B cell (primary cell): ENCODE data around the gene JPH2. TPM values are rescaled to one million over a fixed set of nuclear protein-coding genes. Genes with fewer than 3 reads are reported as not detected.

ENCODE experiments used
- ATAC-seq: fragments of 200-7000 bp; cut with Tn5 transposase; one replicate; pipeline ENCODE4 v1.10.0; 2021; ENCODE audit warnings: low read depth, mild to moderate bottlenecking, moderate number of reproducible peaks, moderate library complexity
- CTCF ChIA-PET: fragments of 350-600 bp; sonication (Branson Sonifier 250); formaldehyde crosslinking; loops from one replicate; lab custom pipeline; 2021; ENCODE audit warnings: antibody characterized with exemption, inconsistent platforms; lab: Charles Lee
- POLR2A ChIA-PET: fragments of 350-600 bp; sonication (Branson Sonifier 250); formaldehyde crosslinking; loops from one replicate; lab custom pipeline; 2021; ENCODE audit warnings: antibody characterized with exemption; lab: Charles Lee
- DNase-seq: peaks from one replicate; pipeline ENCODE4 v3.0.0; 2013
- H2AFZ ChIP-seq: 2 replicates; pipeline ENCODE4 v1.6.1; 2012; ENCODE audit warnings: mild to moderate bottlenecking, low read depth, low read length; ENCODE audit not compliant: insufficient read depth, poor library complexity, severe bottlenecking
- H3K27ac ChIP-seq, 2 donors: 1 replicate in 1 of 2; 2 replicates in 1 of 2; pipeline ENCODE4 v1.5.1; 2012 to 2013; ENCODE audit warnings: low read length in 2 of 2, mild to moderate bottlenecking in 2 of 2, moderate library complexity in 1 of 2
- H3K27me3 ChIP-seq, 4 experiments: fragments of 200-600 bp in 1 of 4; sonication (generic) in 1 of 4; replicated peaks in 1 of 4; 1 replicate in 2 of 4; 2 replicates in 2 of 4; pipeline versions ENCODE4 v1.6.1 to v1.7.0; 2013 to 2016; ENCODE audit warnings: low read length in 3 of 4, mild to moderate bottlenecking in 2 of 4, mixed read lengths in 1 of 4, moderate library complexity in 1 of 4; ENCODE audit not compliant: insufficient read depth in 4 of 4, control insufficient read depth in 3 of 4; ENCODE audit errors: control extremely low read depth in 1 of 4
- H3K36me3 ChIP-seq, 2 experiments: replicated peaks in 1 of 2; 1 replicate in 1 of 2; 2 replicates in 1 of 2; pipeline versions ENCODE4 v1.6.1 to v1.7.1; 2013; ENCODE audit warnings: low read length in 1 of 2; ENCODE audit not compliant: insufficient read depth in 2 of 2, control insufficient read depth in 1 of 2; ENCODE audit errors: control extremely low read depth in 1 of 2, extremely low read depth in 1 of 2
- H3K4me1 ChIP-seq, 2 donors: fragments of 200-600 bp in 1 of 2; sonication (generic) in 1 of 2; 1 replicate in 1 of 2; 2 replicates in 1 of 2; pipeline versions ENCODE4 v1.5.1 to v1.6.1; 2013 to 2017; ENCODE audit warnings: low read length in 2 of 2; ENCODE audit not compliant: control insufficient read depth in 2 of 2, insufficient read depth in 2 of 2
- H3K4me2 ChIP-seq: replicated peaks from 2 replicates; pipeline ENCODE3; 2012; ENCODE audit warnings: mild to moderate bottlenecking, low read depth, low read length; ENCODE audit not compliant: poor library complexity, severe bottlenecking
- H3K4me3 ChIP-seq, 5 experiments: fragments of 200-600 bp in 1 of 5; sonication (generic) in 1 of 5; 1 replicate in 3 of 5; 2 replicates in 2 of 5; pipeline versions ENCODE4 v1.5.1 to v1.7.0; 2011 to 2016; ENCODE audit warnings: low read length in 4 of 5, mild to moderate bottlenecking in 4 of 5, low read depth in 2 of 5, control low read depth in 1 of 5, moderate library complexity in 1 of 5; ENCODE audit not compliant: insufficient read depth in 1 of 5; ENCODE audit errors: control extremely low read depth in 1 of 5, extremely low read depth in 1 of 5
- H3K79me2 ChIP-seq: fragments of 200-600 bp; sonication (generic); one replicate; pipeline ENCODE4 v1.6.0; 2016; ENCODE audit warnings: low read length; ENCODE audit not compliant: control insufficient read depth, insufficient read depth
- H3K9ac ChIP-seq: fragments of 200-600 bp; sonication (generic); 2 replicates; pipeline ENCODE4 v1.6.1; 2017; ENCODE audit warnings: mild to moderate bottlenecking, low read length, moderate library complexity
- H3K9me3 ChIP-seq, 3 donors: one replicate each; pipeline versions ENCODE4 v1.6.1 to v1.7.1; 2013; ENCODE audit warnings: low read length in 2 of 3; ENCODE audit not compliant: control insufficient read depth in 2 of 3, insufficient read depth in 1 of 3; ENCODE audit errors: control extremely low read depth in 1 of 3
- H4K20me1 ChIP-seq: 2 replicates; pipeline ENCODE4 v1.6.0; 2012; ENCODE audit warnings: mild to moderate bottlenecking, low read length; ENCODE audit not compliant: insufficient read depth, control insufficient read depth, poor library complexity, severe bottlenecking
- H3K27ac Mint-ChIP-seq: one replicate; pipeline ENCODE4 v1.8.0; 2021; ENCODE audit warnings: mixed read lengths
- H3K27me3 Mint-ChIP-seq: one replicate; pipeline ENCODE4 v1.8.0; 2021; ENCODE audit warnings: mixed read lengths
- H3K4me1 Mint-ChIP-seq: one replicate; pipeline ENCODE4 v1.8.0; 2021; ENCODE audit warnings: mixed read lengths
- H3K4me3 Mint-ChIP-seq: one replicate; pipeline ENCODE4 v1.8.0; 2021; ENCODE audit warnings: mixed read lengths
- H3K9me3 Mint-ChIP-seq: one replicate; pipeline ENCODE4 v1.8.0; 2022; ENCODE audit warnings: mixed read lengths; ENCODE audit not compliant: insufficient read depth
- EZH2 ChIP-seq: IDR thresholded peaks from 2 replicates; pipeline ENCODE4 v1.6.1; 2012; ENCODE audit warnings: borderline replicate concordance, low read depth, mild to moderate bottlenecking, moderate library complexity, low read length; ENCODE audit not compliant: insufficient read depth, poor library complexity, severe bottlenecking
- WGBS: methylation state at CpG from one replicate; pipeline ENCODE4 v1.1.5; 2013; ENCODE audit warnings: missing lambda C conversion rate; ENCODE audit not compliant: insufficient coverage; 5-methylcytosine and 5-hydroxymethylcytosine counted together
- intact Hi-C: fragments of 100-400 bp; cut with micrococcal nuclease; formaldehyde crosslinking; loops from one replicate; pipeline ENCODE4 v1.10.0; 2022
- polyA plus RNA-seq: library from polyadenylated mRNA; depleted of rRNA; stranded (reverse); fragments of >200 nt; gene quantifications from 2 replicates; pipeline ENCODE4 v1.2.3, GENCODE V29; 2012
- total RNA-seq, 2 donors: library from RNA; stranded (reverse); fragments of 120-200 nt in 1 of 2; gene quantifications; 1 replicate in 1 of 2; 2 replicates in 1 of 2; pipeline versions ENCODE4 v1.2.3 to v1.2.4, GENCODE V29; 2013 to 2022
- TF ChIP-seq, protein P1 (sequence below): fragments of 200-600 bp; IDR thresholded peaks from one replicate; pipeline ENCODE4 v1.8.0; 2022; ENCODE audit warnings: antibody characterized with exemption, mild to moderate bottlenecking

The JPH2 gene
- total and polyA plus RNA-seq, 2 donors (not counting 1 experiment from before 2014, with no cell fraction given): 0.10 TPM; not detected in 1

DNA sequence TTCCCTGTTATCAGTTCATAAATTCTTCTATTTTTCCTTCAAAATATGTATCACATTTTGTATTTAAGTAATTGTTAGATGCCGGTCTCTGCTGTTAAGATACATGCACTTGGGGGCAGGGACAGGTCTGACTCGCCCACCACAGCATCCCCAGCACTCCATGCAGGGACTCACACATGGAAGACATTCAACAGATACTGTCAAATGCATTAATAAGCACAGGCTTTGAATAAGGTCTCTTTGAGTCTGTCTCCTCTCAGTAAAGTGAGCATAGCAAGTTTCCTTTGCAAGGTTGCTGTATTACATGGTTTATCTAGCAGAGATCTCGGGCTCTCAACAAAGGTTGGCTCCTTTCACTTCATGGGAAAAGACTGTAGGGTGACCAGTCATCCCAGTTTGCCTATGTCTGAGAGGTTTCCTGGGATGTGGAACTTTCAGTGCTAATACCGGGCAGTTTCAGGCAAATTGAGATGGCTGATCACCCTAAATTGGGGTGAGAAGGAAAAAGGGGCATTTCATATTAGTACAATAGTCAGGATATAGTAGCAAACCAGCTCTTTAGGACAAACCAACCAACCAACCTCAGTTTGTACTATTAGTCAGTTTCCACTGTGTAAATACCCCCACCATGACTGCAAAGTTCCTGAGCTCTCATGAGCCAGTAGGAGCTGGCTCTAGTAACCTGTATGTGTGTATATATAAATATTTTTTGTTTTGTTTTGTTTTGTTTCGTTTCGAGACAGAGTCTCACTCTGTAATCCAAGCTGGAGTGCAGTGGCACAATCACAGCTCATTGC lies 15.0 kb downstream of the JPH2 start:
- H3K4me3 ChIP-seq: no peak overlapping the region
- no peak overlapping the region for H3K9ac ChIP-seq
- intact Hi-C loops: no loop called here
- CTCF ChIA-PET: interaction anchor here (1.2 kb wide), 1 partner anchor 13 kb away, joined by 4 read pairs; no protein-coding TSS in a partner anchor
- WGBS: 82% methylated on average over 1 of the region's 6 CpGs
- no peaks in the 10 kb centered on the region for H3K36me3 ChIP-seq
- peaks cover 0 to 17% (median 8%) of the 10 kb centered on the region in 4 experiments for H3K27me3 ChIP-seq
- POLR2A ChIA-PET: no interaction called here
- no peaks in the 10 kb centered on the region for H3K4me1 ChIP-seq
- H2AFZ ChIP-seq: no peak overlapping the region
- H3K79me2 ChIP-seq: no peaks in the 10 kb centered on the region
- no peak for TF ChIP-seq EZH2
- TF ChIP-seq, protein P1, sequence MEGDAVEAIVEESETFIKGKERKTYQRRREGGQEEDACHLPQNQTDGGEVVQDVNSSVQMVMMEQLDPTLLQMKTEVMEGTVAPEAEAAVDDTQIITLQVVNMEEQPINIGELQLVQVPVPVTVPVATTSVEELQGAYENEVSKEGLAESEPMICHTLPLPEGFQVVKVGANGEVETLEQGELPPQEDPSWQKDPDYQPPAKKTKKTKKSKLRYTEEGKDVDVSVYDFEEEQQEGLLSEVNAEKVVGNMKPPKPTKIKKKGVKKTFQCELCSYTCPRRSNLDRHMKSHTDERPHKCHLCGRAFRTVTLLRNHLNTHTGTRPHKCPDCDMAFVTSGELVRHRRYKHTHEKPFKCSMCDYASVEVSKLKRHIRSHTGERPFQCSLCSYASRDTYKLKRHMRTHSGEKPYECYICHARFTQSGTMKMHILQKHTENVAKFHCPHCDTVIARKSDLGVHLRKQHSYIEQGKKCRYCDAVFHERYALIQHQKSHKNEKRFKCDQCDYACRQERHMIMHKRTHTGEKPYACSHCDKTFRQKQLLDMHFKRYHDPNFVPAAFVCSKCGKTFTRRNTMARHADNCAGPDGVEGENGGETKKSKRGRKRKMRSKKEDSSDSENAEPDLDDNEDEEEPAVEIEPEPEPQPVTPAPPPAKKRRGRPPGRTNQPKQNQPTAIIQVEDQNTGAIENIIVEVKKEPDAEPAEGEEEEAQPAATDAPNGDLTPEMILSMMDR: no peak
- ATAC-seq (no peak), DNase-seq (no peak)
- Mint-ChIP-seq H3K4me3 (no peak overlapping the region), H3K27ac (no peak overlapping the region), H3K9me3 (peaks cover 2% of the 10 kb centered on the region), H3K27me3 (peaks cover 61% of the 10 kb centered on the region), H3K4me1 (no peaks in the 10 kb centered on the region)
- H3K27ac ChIP-seq: no peak overlapping the region
- no peak overlapping the region for H3K4me2 ChIP-seq
- H3K9me3 ChIP-seq: peaks cover 0 to 5% (median 0%) of the 10 kb centered on the region in 3 donors
- no peaks in the 10 kb centered on the region for H4K20me1 ChIP-seq

GRCh38 chr20:44170816-44171410 lies 16.1 kb downstream of the JPH2 start:
- H4K20me1 ChIP-seq: no peaks in the 10 kb centered on the region
- H3K79me2 ChIP-seq: no peaks in the 10 kb centered on the region
- no peak overlapping the region for H3K4me3 Mint-ChIP-seq
- no peak for DNase-seq
- no peak for ATAC-seq
- TF ChIP-seq, protein P1: no peak
- no peak for TF ChIP-seq EZH2
- no peak overlapping the region for H3K4me3 ChIP-seq
- H3K27ac Mint-ChIP-seq: no peak overlapping the region
- peaks cover 0 to 5% (median 0%) of the 10 kb centered on the region in 3 donors for H3K9me3 ChIP-seq
- H3K27me3 Mint-ChIP-seq: peaks cover 64% of the 10 kb centered on the region
- no peak overlapping the region for H3K9ac ChIP-seq
- H3K4me1 ChIP-seq: no peaks in the 10 kb centered on the region
- H3K4me2 ChIP-seq: no peak overlapping the region
- H2AFZ ChIP-seq: no peak overlapping the region
- no peaks in the 10 kb centered on the region for H3K36me3 ChIP-seq
- ChIA-PET POLR2A (no interaction called here), CTCF (no interaction called here)
- intact Hi-C loops: no loop called here
- WGBS: 32% methylated on average over 6 of the region's 7 CpGs
- no peaks in the 10 kb centered on the region for H3K4me1 Mint-ChIP-seq
- peaks cover 0 to 19% (median 8%) of the 10 kb centered on the region in 4 experiments for H3K27me3 ChIP-seq
- H3K27ac ChIP-seq: no peak overlapping the region
- peaks cover 2% of the 10 kb centered on the region for H3K9me3 Mint-ChIP-seq
